H1 (cell line): ENCODE data around the gene OR4E2.

ENCODE experiments used
- CEBPB ChIP-seq: IDR thresholded peaks from 2 replicates; pipeline ENCODE4 v1.6.1; 2012; ENCODE audit warnings: low read depth, low read length
- CTBP2 ChIP-seq: IDR thresholded peaks from 2 replicates; pipeline ENCODE4 v1.7.0; 2011; ENCODE audit warnings: borderline replicate concordance, mild to moderate bottlenecking, moderate library complexity, mixed read lengths, low read length; ENCODE audit not compliant: insufficient read depth, insufficient read length
- EZH2 ChIP-seq: fragments of 200-600 bp; sonication (generic); IDR thresholded peaks from 2 replicates; pipeline ENCODE4 v1.7.1; 2012; ENCODE audit warnings: low read depth, mild to moderate bottlenecking, moderate library complexity, low read length, inconsistent platforms; ENCODE audit not compliant: severe bottlenecking
- HDAC2 ChIP-seq, 2 experiments: fragments of 300-600 bp in 1 of 2; sonication (generic) in 1 of 2; IDR thresholded peaks; 2 replicates each; pipeline ENCODE4 v1.6.1; 2011 to 2012; ENCODE audit warnings: low read depth in 2 of 2, low read length in 2 of 2, mild to moderate bottlenecking in 2 of 2, moderate library complexity in 2 of 2, borderline replicate concordance in 1 of 2, inconsistent platforms in 1 of 2
- JUN ChIP-seq: IDR thresholded peaks from 2 replicates; pipeline ENCODE4 v1.6.1; 2011; ENCODE audit warnings: low read depth, mild to moderate bottlenecking, improper control_type of control experiment, low read length
- NRF1 ChIP-seq: IDR thresholded peaks from 2 replicates; pipeline ENCODE4 v1.6.1; 2011; ENCODE audit warnings: mild to moderate bottlenecking, low read depth, low read length, improper control_type of control experiment
- POLR2A ChIP-seq, 2 experiments: IDR thresholded peaks; 1 replicate in 1 of 2; 2 replicates in 1 of 2; pipeline ENCODE4 v1.6.1; 2011; ENCODE audit warnings: low read depth in 2 of 2, low read length in 2 of 2, mild to moderate bottlenecking in 2 of 2; ENCODE audit errors: control extremely low read depth in 1 of 2
- POLR2AphosphoS5 ChIP-seq: IDR thresholded peaks from 2 replicates; pipeline ENCODE4 v1.6.1; 2011; ENCODE audit warnings: low read depth, low read length
- RAD21 ChIP-seq, 2 experiments: IDR thresholded peaks in 1 of 2; conservative IDR thresholded peaks in 1 of 2; 2 replicates each; pipeline ENCODE4 v1.6.1; 2011; ENCODE audit warnings: low read depth in 2 of 2, low read length in 2 of 2, improper control_type of control experiment in 1 of 2, inconsistent platforms in 1 of 2, mild to moderate bottlenecking in 1 of 2, moderate library complexity in 1 of 2
- TF ChIP-seq, protein P1 (sequence below), 3 experiments: IDR thresholded peaks; 1 replicate in 2 of 3; 2 replicates in 1 of 3; pipeline versions ENCODE4 v1.5.1 to v1.6.1; 2011; ENCODE audit warnings: low read length in 3 of 3, mild to moderate bottlenecking in 3 of 3, inconsistent platforms in 2 of 3, low read depth in 1 of 3, moderate library complexity in 1 of 3; ENCODE audit not compliant: insufficient read depth in 1 of 3; ENCODE audit errors: control extremely low read depth in 1 of 3
- TF ChIP-seq, protein P2 (sequence below): IDR thresholded peaks from 2 replicates; pipeline ENCODE4 v1.6.1; 2012; ENCODE audit warnings: inconsistent platforms

DNA sequence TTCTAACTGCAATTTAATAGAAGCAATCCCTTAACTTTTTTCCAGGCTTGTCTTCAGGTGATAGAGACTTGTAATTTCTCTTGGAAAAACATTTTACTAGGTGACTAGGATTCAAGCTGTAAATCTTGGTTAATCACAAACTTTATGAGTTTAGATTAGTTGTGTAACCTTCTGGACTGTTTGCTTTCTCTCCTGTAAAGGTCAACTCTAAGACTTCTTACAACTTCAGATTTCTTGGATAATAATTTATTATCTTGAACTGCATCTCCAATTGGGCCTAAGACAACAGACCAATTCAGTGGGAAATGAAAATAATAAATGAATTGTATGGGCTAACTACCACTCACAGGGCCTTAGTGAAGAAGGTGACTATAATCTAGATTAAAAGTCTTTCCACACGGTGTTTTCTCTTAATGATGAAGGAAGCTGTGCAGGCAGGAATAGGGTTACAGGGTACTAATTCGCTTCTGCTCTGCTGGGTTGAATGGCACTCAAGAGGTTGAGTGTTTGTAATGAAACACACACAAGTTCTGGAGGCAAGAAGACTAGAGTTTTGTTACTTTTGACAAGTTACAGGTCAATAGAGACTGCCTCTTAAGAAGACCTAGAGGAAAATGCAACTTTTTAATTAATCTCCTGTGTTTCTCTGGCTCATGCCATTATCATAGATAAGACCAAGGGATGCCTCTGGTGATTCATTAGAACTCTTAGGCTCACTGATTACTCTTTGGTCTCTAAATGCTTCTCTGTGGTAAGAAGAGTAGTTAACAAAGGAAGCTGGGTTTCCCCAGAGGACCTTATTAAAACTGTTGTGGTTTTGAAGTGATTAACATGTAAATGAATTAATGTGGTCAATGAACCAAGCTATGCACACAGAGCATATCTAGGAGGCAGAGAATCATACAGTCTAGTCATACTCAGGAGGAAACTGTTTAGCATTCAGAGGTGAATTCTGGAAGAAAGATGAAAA lies 50.0 kb downstream of the OR4E2 start:
- TF ChIP-seq, protein P1, sequence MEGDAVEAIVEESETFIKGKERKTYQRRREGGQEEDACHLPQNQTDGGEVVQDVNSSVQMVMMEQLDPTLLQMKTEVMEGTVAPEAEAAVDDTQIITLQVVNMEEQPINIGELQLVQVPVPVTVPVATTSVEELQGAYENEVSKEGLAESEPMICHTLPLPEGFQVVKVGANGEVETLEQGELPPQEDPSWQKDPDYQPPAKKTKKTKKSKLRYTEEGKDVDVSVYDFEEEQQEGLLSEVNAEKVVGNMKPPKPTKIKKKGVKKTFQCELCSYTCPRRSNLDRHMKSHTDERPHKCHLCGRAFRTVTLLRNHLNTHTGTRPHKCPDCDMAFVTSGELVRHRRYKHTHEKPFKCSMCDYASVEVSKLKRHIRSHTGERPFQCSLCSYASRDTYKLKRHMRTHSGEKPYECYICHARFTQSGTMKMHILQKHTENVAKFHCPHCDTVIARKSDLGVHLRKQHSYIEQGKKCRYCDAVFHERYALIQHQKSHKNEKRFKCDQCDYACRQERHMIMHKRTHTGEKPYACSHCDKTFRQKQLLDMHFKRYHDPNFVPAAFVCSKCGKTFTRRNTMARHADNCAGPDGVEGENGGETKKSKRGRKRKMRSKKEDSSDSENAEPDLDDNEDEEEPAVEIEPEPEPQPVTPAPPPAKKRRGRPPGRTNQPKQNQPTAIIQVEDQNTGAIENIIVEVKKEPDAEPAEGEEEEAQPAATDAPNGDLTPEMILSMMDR (IDR thresholded peaks at IDR 0.05; ENCODE audit: control extremely low read depth in 1 of 3, insufficient read depth in 1 of 3, low read depth in 1 of 3, low read length in 3 of 3): no peak
- TF ChIP-seq EZH2: no peak
- TF ChIP-seq NRF1: no peak
- TF ChIP-seq POLR2A (IDR thresholded peaks at IDR 0.05; ENCODE audit: control extremely low read depth in 1 of 2, low read depth in 2 of 2, low read length in 2 of 2): no peak
- no peak for TF ChIP-seq POLR2AphosphoS5
- no peak for TF ChIP-seq HDAC2 (IDR thresholded peaks at IDR 0.05; ENCODE audit: borderline replicate concordance in 1 of 2, low read depth in 2 of 2, low read length in 2 of 2)
- TF ChIP-seq RAD21 (IDR thresholded peaks at IDR 0.05 in 1 of 2, conservative IDR thresholded peaks at IDR 0.05 in 1 of 2; ENCODE audit: low read depth in 2 of 2, low read length in 2 of 2): no peak
- TF ChIP-seq, protein P2, sequence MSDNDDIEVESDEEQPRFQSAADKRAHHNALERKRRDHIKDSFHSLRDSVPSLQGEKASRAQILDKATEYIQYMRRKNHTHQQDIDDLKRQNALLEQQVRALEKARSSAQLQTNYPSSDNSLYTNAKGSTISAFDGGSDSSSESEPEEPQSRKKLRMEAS: no peak
- no peak for TF ChIP-seq CTBP2
- no peak for TF ChIP-seq CEBPB
- TF ChIP-seq JUN: no peak
